Caco-2 (cell line): ENCODE results near the gene KIAA1958. TPM values are rescaled to one million over a fixed set of nuclear protein-coding genes. Genes with fewer than 3 reads are reported as not detected.

Source experiments
- BruUV-seq: library from RNA; stranded (reverse); fragments of 400-500 nt; replicated peaks from 2 replicates; lab custom pipeline; 2021; lab: Mats Ljungman, UMichigan
- CTCF ChIA-PET: fragments of 300-600 bp; sonication (Branson Sonifier 250); formaldehyde crosslinking; loops from one replicate; lab custom pipeline; 2022; ENCODE audit warnings: antibody characterized with exemption; lab: Charles Lee
- POLR2A ChIA-PET: fragments of 300-600 bp; sonication (Branson Sonifier 250); formaldehyde crosslinking; loops from one replicate; lab custom pipeline; 2022; ENCODE audit warnings: antibody characterized with exemption; lab: Charles Lee
- DNase-seq, 2 experiments: peaks; one replicate each; pipeline versions ENCODE4 v3.0.0 to v3.0.0-alpha.2; 2020 to 2022
- H3K27me3 ChIP-seq: replicated peaks from 2 replicates; pipeline ENCODE4 v1.6.0; 2011; ENCODE audit warnings: low read length; ENCODE audit not compliant: control insufficient read depth, insufficient read depth
- H3K36me3 ChIP-seq: 2 replicates; pipeline ENCODE4 v1.5.1; 2011; ENCODE audit warnings: low read length; ENCODE audit not compliant: control insufficient read depth, insufficient read depth
- H3K4me1 ChIP-seq: fragments of 250-450 bp; sonication (Bioruptor Pico); 2 replicates; pipeline ENCODE4 v1.5.1; 2020; ENCODE audit warnings: mild to moderate bottlenecking
- H3K4me3 ChIP-seq: 2 replicates; pipeline ENCODE4 v1.5.1; 2011; ENCODE audit warnings: low read depth, mild to moderate bottlenecking, control low read depth, low read length
- H3K9me3 ChIP-seq: fragments of 250-450 bp; sonication (Bioruptor Pico); 2 replicates; pipeline ENCODE4 v1.5.1; 2020; ENCODE audit warnings: mild to moderate bottlenecking, moderate library complexity
- H3K27ac Mint-ChIP-seq: one replicate; pipeline ENCODE4 v1.8.0; 2022; ENCODE audit warnings: mixed read lengths; ENCODE audit not compliant: unreplicated experiment
- H3K27me3 Mint-ChIP-seq: one replicate; pipeline ENCODE4 v1.8.0; 2022; ENCODE audit warnings: mixed read lengths; ENCODE audit not compliant: insufficient read depth, unreplicated experiment
- H3K36me3 Mint-ChIP-seq: one replicate; pipeline ENCODE4 v1.8.0; 2022; ENCODE audit warnings: mild to moderate bottlenecking, mixed read lengths; ENCODE audit not compliant: insufficient read depth, unreplicated experiment
- H3K4me1 Mint-ChIP-seq: one replicate; pipeline ENCODE4 v1.8.0; 2022; ENCODE audit warnings: low read depth, mixed read lengths; ENCODE audit not compliant: unreplicated experiment
- H3K4me3 Mint-ChIP-seq: one replicate; pipeline ENCODE4 v1.8.0; 2022; ENCODE audit warnings: mild to moderate bottlenecking, moderate library complexity, mixed read lengths; ENCODE audit not compliant: unreplicated experiment
- H3K9me3 Mint-ChIP-seq: one replicate; pipeline ENCODE4 v1.8.0; 2022; ENCODE audit warnings: mixed read lengths; ENCODE audit not compliant: unreplicated experiment
- intact Hi-C: fragments of 100-400 bp; cut with micrococcal nuclease; formaldehyde crosslinking; loops from one replicate; pipeline ENCODE4 v1.10.0; 2022; ENCODE audit not compliant: unreplicated experiment
- total RNA-seq: library from RNA; stranded (reverse); gene quantifications from 2 replicates; pipeline ENCODE4 v1.2.3, GENCODE V29; 2022
- TF ChIP-seq, protein P1 (sequence below), 2 experiments: fragments of 200-600 bp in 1 of 2; IDR thresholded peaks; 1 replicate in 1 of 2; 2 replicates in 1 of 2; pipeline versions ENCODE4 v1.5.1 to v1.8.0; 2011 to 2022; ENCODE audit warnings: antibody characterized with exemption in 1 of 2, control low read depth in 1 of 2, inconsistent platforms in 1 of 2, low read depth in 1 of 2, low read length in 1 of 2, mild to moderate bottlenecking in 1 of 2, moderate library complexity in 1 of 2; ENCODE audit not compliant: insufficient read depth in 1 of 2, severe bottlenecking in 1 of 2, unreplicated experiment in 1 of 2

KIAA1958 gene
- total RNA-seq, 1 experiment from 2014 or later: 20.0 TPM

DNA sequence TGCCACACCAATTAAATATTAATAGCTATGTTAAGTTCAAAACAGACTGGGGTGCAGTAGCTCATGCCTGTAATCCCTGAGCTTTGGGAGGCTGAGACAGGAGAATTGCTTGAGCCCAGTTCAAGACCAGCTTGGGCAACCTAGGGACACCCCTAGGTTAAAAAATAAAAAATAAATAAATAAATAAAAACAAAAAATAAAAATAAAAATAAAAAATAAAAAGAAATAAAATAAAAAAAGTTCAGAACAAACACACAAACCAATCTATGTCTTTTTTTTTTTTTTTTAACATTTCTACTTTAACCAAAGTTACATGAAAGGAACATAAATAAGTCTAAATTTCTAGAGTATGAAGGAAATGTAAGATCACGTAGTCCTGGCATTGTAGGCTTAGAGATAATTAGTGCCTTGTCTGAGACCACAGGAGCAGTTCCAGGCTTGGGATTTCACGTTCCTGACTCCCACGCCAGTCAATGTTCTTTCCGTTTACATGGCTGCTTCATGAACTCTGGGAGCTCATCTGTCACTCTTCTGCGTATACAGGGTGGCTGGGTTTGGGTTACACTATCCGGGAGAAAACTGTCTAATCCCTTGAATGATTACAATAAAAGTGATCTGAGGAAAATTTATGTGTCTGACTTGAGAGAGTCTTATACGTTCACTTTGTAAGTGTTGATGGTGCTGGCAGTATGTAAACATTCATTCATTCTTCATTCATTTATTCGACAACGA lies 85.2 kb downstream of the KIAA1958 start:
- Histone ChIP-seq H3K4me1 (no peaks in the 10 kb centered on the region), H3K4me3 (no peak overlapping the region), H3K9me3 (no peaks in the 10 kb centered on the region), H3K27me3 (no peaks in the 10 kb centered on the region), H3K36me3 (no peaks in the 10 kb centered on the region; the same call in none of the 2 replicates)
- intact Hi-C loops: no loop called here
- H3K9me3 Mint-ChIP-seq: no peaks in the 10 kb centered on the region
- ChIA-PET POLR2A (no interaction called here), CTCF (no interaction called here)
- peaks cover 11% of the 10 kb centered on the region for H3K36me3 Mint-ChIP-seq
- no peak for DNase-seq
- H3K4me3 Mint-ChIP-seq: no peak overlapping the region
- BruUV-seq: no TSS peak
- H3K27me3 Mint-ChIP-seq: no peaks in the 10 kb centered on the region
- TF ChIP-seq, protein P1, sequence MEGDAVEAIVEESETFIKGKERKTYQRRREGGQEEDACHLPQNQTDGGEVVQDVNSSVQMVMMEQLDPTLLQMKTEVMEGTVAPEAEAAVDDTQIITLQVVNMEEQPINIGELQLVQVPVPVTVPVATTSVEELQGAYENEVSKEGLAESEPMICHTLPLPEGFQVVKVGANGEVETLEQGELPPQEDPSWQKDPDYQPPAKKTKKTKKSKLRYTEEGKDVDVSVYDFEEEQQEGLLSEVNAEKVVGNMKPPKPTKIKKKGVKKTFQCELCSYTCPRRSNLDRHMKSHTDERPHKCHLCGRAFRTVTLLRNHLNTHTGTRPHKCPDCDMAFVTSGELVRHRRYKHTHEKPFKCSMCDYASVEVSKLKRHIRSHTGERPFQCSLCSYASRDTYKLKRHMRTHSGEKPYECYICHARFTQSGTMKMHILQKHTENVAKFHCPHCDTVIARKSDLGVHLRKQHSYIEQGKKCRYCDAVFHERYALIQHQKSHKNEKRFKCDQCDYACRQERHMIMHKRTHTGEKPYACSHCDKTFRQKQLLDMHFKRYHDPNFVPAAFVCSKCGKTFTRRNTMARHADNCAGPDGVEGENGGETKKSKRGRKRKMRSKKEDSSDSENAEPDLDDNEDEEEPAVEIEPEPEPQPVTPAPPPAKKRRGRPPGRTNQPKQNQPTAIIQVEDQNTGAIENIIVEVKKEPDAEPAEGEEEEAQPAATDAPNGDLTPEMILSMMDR (IDR thresholded peaks at IDR 0.05; ENCODE audit: insufficient read depth in 1 of 2, low read depth in 1 of 2, low read length in 1 of 2, severe bottlenecking in 1 of 2, unreplicated experiment in 1 of 2): no peak
- no peak overlapping the region for H3K27ac Mint-ChIP-seq
- peaks cover 15% of the 10 kb centered on the region for H3K4me1 Mint-ChIP-seq

DNA sequence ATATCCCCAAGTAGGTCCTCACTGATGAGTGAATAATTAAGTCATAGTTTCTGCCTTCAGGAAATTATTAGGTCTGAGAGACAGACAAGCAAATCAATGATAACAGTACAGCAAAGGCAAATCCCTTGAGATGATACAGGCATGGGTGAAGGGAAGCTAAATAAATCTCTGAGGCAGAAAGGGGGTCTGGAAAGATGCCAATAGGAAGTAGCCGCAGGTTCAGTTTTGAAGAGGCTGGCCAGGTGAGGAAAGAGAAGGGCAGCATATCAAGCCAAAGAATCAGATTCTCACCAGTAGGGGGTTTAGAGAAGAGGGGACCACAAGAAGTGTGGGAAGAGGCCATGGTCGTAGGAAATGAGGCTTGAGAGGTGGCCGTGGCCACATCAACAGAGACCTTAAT lies 85.8 kb downstream of the KIAA1958 start:
- DNase-seq: no peak
- POLR2A ChIA-PET: no interaction called here
- H3K36me3 Mint-ChIP-seq: peaks cover 11% of the 10 kb centered on the region
- H3K4me3 Mint-ChIP-seq: no peak overlapping the region
- intact Hi-C loops: no loop called here
- no peaks in the 10 kb centered on the region for H3K27me3 Mint-ChIP-seq
- no peaks in the 10 kb centered on the region for H3K9me3 ChIP-seq
- H3K9me3 Mint-ChIP-seq: no peaks in the 10 kb centered on the region
- CTCF ChIA-PET: no interaction called here
- no peaks in the 10 kb centered on the region for H3K27me3 ChIP-seq
- no peak overlapping the region for H3K4me3 ChIP-seq
- TF ChIP-seq, protein P1 (IDR thresholded peaks at IDR 0.05; ENCODE audit: insufficient read depth in 1 of 2, low read depth in 1 of 2, low read length in 1 of 2, severe bottlenecking in 1 of 2, unreplicated experiment in 1 of 2): no peak
- no peaks in the 10 kb centered on the region for H3K4me1 ChIP-seq
- peaks cover 15% of the 10 kb centered on the region for H3K4me1 Mint-ChIP-seq
- no TSS peak for BruUV-seq
- H3K27ac Mint-ChIP-seq: no peak overlapping the region
- no peaks in the 10 kb centered on the region; the same call in none of the 2 replicates for H3K36me3 ChIP-seq

DNA sequence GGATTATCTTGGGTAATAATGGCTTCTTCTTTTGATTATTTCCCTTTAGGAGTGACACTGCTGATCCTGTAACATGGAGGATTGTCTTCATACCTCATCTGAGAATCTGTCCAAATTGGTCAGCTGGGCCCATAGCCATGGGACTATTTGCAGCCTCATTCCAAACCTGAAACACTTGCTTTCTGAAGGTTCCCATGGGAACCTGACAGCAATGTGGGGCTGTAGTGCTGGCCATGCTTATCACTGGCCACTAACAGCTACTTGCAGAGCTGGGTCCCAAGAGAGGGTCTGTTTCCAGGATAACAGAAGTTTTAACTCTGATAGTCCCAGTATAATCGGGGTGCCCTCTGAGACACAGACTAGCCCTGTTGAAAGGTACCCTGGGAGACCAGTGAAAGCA lies 87.4 kb downstream of the KIAA1958 start:
- TF ChIP-seq, protein P1 (IDR thresholded peaks at IDR 0.05; ENCODE audit: insufficient read depth in 1 of 2, low read depth in 1 of 2, low read length in 1 of 2, severe bottlenecking in 1 of 2, unreplicated experiment in 1 of 2): no peak
- CTCF ChIA-PET: no interaction called here
- no peaks in the 10 kb centered on the region for H3K27me3 ChIP-seq
- no peaks in the 10 kb centered on the region for H3K9me3 ChIP-seq
- no TSS peak for BruUV-seq
- H3K27ac Mint-ChIP-seq: no peak overlapping the region
- H3K4me3 Mint-ChIP-seq: no peak overlapping the region
- H3K4me1 ChIP-seq: no peaks in the 10 kb centered on the region
- DNase-seq: no peak
- no peaks in the 10 kb centered on the region for H3K27me3 Mint-ChIP-seq
- POLR2A ChIA-PET: no interaction called here
- H3K9me3 Mint-ChIP-seq: no peaks in the 10 kb centered on the region
- peaks cover 11% of the 10 kb centered on the region for H3K36me3 Mint-ChIP-seq
- peaks cover 15% of the 10 kb centered on the region for H3K4me1 Mint-ChIP-seq
- H3K4me3 ChIP-seq: no peak overlapping the region
- no peaks in the 10 kb centered on the region; the same call in none of the 2 replicates for H3K36me3 ChIP-seq
- intact Hi-C loops: no loop called here
